NCI-H1417 treated with DMSO at 0.1 percent for 48 hours (cell line): ENCODE results near the gene TMEM69.
"Not testable (repeated sequence)": the region's sequence is repeated elsewhere in the genome, so short reads cannot be mapped to it uniquely, and the experiment has no call there.

Experiments used
- DNase-seq: peaks from one replicate; lab custom pipeline; 2025; lab: John Stamatoyannopoulos, UW

TMEM69 gene

GRCh38 chr1:45739137-45739536 lies 51.2 kb downstream of the TMEM69 start:
- DNase-seq: no peak

DNA sequence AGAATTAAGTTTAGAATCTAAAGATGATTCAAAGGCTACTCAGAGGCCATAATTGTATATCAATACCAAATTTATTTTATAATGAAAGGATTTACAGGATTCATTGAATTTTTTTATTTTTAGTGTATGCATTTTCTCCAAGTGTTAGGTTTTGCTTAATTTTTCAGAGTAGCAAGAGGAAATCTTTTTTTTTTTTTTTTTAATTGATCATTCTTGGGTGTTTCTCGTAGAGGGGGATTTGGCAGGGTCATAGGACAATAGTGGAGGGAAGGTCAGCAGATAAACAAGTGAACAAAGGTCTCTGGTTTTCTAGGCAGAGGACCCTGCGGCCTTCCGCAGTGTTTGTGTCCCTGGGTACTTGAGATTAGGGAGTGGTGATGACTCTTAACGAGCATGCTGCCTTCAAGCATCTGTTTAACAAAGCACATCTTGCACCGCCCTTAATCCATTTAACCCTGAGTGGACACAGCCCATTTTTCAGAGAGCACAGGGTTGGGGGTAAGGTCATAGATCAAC lies 51.7 kb downstream of the TMEM69 start:
- not testable (repeated sequence) for DNase-seq
